GM12873 (cell line): ENCODE data around the gene CARHSP1.

Source experiments
- CTCF ChIP-seq: IDR thresholded peaks from 2 replicates; pipeline ENCODE4 v1.5.1; 2012; ENCODE audit warnings: low read depth, mild to moderate bottlenecking, moderate library complexity, low read length, control low read depth; ENCODE audit not compliant: insufficient read depth; ENCODE audit errors: missing control alignments

CARHSP1 gene

GRCh38 chr16:8859913-8860881, 8.6 kb downstream of the CARHSP1 start:
- no peak for TF ChIP-seq CTCF

- TF ChIP-seq CTCF, result no peak
These were observed 9.6 kb downstream of the CARHSP1 start for GRCh38 chr16:8858994-8859912.

- no peak for TF ChIP-seq CTCF
These were observed 12.8 kb downstream of the CARHSP1 start for GRCh38 chr16:8855972-8856371.

- TF ChIP-seq CTCF, result peak; percentile 29
These were observed 13.6 kb downstream of the CARHSP1 start for GRCh38 chr16:8855051-8855786.

GRCh38 chr16:8854298-8854948, 14.4 kb downstream of the CARHSP1 start:
- no peak for TF ChIP-seq CTCF

- no peak for TF ChIP-seq CTCF
These were observed 15.2 kb downstream of the CARHSP1 start for GRCh38 chr16:8853611-8854010.
